Caki2 (cell line): ENCODE data around the gene PTPRO. TPM values are rescaled to one million over a fixed set of nuclear protein-coding genes. Genes with fewer than 3 reads are reported as not detected.

Experiments used
- DNase-seq: peaks from one replicate; pipeline ENCODE4 v3.0.0-alpha.2; 2015; ENCODE audit warnings: low read depth
- in situ Hi-C: cut with HindIII; loops from 2 replicates; pipeline ENCODE4 v1.10.0; 2016; ENCODE audit warnings: low sequenced_read_pairs, low pct_unique_long_range_greater_than_20kb, mixed read lengths
- total RNA-seq: library from RNA; depleted of rRNA; stranded (reverse); fragments of >200 nt; shearing (Covaris generic); gene quantifications from 2 replicates; pipeline ENCODE4 v1.2.3, GENCODE V29; 2014; ENCODE audit warnings: low replicate concordance

The PTPRO gene
- total RNA-seq, 1 experiment from 2014 or later = 0.54 TPM

DNA sequence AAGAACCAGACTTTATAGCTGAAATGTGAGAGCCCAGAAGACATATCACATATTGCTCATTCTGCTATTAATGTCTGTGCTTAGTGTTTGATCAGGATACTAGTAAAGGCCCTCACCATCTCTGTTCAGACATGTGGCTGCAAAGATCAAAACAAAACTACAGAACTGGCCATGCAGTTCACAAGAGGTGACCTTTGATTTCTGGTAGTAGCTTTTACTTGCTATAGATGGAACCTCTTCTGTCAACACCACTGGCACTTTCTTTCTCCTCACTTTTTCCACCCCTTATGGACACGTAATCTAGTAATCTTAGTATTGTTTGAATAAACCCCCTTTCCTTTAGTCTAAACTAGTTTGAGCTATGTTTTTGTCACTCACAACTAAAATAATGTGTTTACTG, 252.0 kb downstream of the PTPRO start:
- in situ Hi-C loops = no loop called here
- no peak for DNase-seq

DNA sequence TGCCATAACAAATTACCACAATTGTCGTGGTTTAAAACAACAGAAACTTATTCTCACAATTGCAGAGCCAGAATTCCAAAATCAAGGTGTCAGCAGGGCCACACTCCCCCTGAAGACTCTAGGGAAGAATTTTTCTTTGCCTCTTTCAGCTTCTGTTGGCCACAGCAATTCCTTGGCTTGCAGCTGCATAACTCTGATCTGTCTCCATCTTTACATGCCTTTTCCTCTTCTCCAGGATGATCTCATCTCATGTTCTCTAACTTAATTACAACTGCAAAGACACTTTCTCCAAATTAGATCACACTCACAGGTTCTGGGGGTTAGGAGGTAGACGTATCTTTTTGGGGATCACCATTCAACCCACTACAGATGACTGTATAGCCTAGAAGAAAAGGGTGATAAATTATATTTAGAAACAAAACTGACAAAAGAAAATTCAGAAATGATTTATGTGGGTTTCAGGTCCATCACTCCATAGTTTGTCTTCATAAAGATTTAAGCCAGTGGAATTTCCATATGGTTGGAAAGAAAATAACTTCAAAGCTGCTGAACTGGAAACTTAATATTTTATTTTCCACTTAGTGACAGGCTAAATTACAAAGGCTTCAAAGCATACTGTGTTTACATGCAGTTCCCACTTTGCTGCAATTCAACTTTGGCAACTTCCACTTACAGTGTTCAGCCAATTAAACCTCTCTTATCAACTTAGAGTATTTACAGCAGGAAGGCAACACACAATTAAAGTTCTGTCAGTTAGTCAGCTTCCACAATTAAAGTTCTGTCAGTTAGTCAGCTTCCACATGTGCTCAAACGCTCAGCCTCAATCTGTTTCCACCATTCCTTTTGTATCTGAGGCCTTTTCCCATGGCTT, 253.6 kb downstream of the PTPRO start:
- DNase-seq = no peak
- in situ Hi-C loops = no loop called here

DNA sequence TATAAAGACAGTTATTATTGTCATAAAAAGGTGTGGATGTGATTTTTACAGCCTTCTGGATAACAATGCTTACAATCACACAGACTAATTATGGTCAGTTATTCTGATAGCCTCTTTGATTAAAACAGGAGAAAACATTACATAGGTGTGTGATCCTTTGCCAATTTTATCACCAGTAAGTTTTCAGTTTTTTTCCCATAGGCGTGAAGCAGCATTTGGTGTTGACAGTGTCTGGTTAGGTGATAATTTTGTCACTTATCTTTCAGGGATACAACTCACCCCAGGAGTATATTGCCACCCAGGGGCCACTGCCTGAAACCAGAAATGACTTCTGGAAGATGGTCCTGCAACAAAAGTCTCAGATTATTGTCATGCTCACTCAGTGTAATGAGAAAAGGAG, 258.1 kb downstream of the PTPRO start:
- in situ Hi-C loops = no loop called here
- no peak for DNase-seq

DNA sequence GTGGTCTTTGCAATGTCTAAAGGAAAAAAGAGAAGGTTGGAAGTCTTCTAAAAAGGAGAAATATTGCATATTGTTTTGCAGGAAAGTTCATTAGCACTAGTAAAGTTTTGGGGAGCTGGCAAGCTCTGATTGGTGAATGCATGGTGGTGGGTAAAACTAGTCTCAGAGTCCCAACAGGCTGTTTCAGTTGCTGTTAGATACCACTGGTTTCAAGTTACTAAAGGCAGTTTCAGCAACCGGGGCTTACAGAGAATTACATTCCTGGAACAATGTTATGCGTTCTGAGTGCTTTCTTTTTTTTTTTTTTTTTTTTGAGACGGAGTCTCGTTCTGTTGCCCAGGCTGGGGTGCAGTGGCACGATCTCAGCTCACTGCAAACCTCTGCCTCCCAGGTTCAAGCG, 258.7 kb downstream of the PTPRO start:
- DNase-seq = no peak
- in situ Hi-C loops = no loop called here

DNA sequence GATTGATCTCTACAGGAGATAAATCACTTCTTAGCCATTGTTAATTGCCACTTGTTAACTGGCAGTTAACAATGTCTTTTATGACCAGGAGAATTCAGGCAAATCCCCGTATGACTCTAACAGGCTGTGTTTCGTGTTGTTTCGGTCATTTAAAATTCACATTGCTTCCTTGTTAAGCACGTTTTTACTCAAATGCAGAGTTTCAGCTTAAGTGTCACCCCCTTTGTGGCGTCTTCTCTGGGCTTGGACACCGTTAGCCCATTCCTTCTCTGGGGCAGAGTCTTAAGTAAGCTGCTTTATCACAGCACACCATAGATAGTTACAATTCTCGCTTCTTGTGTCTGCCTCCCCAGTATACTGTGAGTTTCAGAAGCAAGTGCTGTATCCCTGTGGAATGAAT, 261.5 kb downstream of the PTPRO start:
- in situ Hi-C loops = no loop called here
- DNase-seq = no peak

DNA sequence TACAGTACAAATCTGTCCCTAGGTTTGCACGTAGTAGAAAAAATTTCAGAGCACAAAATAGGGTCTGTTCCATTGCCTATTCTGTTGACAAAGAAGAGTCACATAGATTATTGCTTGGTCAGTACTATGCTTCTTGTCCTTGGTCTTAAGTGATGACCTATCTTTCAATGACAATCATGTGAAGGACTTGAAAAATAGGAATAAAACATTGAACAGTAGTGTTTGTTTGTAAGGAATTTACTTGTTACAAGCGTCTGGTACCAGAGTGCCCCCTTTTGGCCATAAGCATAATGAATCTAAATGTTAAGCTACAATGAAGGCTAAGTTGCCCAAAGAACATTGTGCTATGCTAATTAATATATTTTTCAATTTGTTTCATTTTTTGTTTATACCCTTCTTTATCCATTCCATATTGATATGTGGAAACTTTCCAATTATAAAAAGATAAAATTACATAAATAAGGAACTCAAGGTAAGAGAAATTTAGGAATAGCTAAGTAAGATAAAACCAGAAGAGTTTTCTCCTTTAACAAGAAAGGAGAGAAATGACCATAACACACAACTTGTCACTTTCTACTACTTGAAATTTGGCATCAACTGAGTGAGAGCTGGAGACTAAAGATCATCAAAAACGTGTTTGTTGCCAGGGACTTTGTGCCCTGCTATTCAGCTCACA, 262.2 kb downstream of the PTPRO start:
- DNase-seq = no peak
- in situ Hi-C loops = no loop called here

DNA sequence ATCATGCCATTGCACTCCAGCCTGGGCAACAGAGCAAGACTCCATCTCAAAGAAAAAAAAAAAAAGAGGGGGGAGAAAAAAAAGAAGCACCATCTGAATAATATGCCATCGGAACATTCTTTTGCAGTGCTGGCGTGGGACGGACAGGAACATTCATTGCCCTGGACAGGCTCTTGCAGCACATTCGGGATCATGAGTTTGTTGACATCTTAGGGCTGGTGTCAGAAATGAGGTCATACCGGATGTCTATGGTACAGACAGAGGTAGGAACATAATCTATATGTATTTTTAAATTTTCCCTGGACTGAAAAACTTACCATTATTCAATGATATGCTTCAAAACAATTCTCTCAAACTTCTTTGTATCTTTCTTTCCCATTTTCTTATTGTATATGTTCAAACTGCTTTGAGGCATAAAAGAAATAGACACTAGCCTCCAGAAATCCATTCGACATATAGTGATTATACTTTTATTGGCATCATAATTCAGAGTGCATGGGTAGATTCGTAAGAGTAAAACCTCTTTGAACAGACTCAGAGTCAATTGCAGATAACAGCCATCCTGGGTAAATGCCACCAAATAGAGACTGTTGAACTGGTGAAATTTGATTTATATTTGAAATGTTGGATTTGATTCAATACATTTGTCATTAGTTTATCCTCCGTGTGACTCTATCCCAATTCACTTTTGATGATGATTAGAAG, 267.2 kb downstream of the PTPRO start:
- in situ Hi-C loops = no loop called here
- DNase-seq = no peak

DNA sequence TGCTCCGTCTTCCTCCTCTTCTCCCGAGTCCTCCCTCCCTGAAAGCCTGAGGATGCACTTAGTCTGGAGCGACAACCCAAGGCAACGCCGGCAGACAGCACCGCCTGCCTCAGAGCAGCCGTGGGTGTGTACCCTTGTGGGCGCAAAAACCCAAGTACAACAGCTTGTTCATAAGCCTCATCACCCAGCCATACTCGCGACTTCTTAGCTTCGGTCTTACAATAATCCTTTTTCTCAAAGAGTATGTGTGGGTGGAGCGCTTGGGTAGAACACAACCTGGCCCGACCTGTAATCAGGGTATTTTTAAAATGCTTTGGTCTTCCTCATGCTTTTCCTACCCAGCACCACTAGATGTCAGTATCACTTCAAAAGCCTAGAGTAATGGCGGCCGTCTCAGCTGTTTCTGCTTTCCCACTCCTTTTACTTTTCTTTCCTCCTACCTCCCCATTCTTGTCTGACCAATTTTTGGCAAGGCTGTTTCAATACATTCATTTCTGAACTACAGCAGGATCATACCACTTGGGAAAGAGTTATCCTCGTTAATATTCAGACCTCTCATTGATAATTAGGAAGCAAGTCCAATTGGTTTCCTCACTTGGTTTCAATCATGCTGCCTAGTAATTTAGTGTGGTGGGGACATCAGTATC, 268.0 kb downstream of the PTPRO start:
- in situ Hi-C loops = no loop called here
- DNase-seq = peak; percentile 73

DNA sequence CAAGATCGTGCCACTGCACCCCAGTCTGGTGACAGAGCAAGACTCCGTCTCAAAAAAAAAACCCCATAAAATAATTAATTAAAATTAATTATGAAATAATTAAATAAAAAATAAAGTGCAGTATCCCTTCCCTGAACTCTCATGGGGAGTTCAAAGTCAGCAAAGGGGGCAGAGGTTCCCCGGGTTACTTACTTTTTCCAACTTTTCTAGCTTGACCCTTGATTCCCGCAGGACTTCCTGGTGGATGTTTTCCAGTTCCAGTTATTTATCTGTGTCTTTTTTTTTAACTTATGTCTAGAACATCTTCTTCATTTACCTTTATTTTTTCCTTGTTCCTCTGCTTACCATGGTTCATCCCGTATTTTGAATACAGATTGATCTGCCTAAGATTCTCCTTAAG, 269.5 kb downstream of the PTPRO start:
- no peak for DNase-seq
- in situ Hi-C loops = no loop called here

DNA sequence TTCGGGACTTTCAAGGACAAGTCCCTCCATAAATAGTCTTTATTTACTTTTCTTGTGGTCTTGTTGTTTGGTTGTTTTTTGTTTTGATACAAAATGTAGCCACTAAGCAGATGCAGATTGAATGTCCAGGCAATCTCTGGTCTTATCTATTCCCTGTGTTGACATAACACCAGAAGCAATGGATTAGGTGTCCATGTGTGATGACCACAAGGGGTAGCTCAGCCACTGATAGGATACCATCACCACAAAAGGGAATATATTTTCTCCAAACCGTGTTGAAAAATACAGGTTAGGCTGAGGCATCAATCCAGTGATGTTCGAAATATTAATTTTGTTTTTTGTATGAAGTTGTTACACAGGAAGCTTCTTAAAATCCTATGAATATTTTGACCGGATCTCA, 270.6 kb downstream of the PTPRO start:
- in situ Hi-C loops = no loop called here
- no peak for DNase-seq

DNA sequence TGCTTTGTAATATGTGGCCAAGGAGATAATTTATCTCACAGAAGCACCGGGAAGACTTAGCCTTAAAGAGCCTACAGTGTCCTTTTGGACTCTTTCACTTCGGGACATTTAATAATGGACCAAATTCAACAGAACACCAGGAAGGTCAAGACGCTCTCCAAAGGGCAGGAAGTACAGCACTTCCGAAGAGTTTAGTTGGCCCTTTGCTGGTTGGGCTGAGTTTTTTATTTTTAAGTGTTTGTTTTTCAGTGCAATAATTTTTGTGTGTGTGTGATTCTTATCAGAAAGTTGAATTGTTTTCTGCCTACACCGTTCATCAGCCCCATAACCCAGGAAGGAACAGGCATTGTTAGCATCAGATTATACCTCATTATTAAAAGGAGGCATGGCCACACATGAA, 273.9 kb downstream of the PTPRO start:
- in situ Hi-C loops = no loop called here
- DNase-seq = no peak

DNA sequence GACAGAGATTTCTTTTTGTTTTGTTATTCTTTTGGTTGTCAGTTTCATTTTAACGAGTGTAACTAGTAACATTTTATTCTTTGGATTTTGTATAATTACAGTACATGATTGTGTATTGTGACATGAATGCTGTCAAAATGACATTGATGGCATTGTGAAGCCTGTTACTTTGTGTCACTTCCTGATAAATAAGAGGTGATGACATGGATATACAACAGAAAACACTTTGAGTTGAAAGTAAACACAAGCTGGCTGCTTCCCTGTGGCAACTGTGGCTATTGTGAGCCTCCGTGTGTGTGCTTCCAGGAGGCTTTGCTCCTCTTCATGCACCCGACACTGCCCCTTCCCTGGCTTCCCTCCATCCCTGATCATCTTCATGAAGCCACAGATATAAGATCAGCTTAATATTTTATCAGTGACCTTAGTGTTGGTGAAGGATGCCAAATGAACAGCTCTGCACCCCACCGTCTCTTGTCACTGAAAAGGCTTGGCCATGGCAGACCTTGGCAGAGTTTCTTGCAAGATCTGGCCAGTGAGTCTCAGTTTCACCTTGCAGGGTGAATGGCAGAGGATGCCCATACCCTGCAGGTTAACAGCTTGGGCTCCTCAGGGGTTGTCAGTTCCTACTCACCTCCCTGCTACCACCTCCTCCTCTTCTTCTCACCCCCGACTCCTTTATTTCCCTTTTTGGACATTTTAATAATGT, 275.0 kb downstream of the PTPRO start:
- DNase-seq = no peak
- in situ Hi-C loops = no loop called here

DNA sequence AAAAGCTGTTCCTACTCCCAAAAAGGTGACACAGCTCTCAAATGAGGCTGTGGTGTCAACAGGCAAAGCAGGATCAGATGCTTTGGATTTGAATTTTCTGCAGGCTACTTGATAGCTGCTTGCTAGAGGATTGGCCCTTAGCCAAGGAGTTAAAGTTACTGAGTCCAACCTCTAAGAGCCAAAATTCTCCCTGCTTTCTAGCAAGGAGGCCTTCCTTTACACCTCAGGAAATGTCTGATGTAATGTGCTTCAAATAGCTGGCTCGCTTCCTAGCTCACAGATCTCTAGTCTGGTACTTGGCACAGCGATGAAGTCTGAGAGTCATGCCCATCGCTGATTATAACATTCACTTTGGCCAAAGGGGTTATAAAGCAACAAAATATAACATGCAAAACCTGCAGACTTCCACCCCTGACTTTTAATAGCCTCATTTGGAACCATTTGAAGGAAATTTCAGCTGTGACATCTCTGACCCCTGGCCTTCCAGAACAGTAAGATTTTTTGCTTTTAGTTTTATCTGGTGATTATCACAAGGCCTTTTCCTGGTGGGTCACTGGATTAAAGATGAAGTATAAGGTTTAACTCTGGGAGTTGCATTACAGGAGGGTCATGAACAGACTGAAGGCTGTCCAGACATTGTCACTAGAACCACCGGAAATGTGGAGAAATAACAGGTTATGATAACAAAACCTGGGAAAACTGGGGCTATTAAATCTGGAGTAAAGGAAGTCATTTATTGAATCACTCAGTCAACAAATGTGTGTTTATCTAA, 277.1 kb downstream of the PTPRO start:
- DNase-seq = no peak

DNA sequence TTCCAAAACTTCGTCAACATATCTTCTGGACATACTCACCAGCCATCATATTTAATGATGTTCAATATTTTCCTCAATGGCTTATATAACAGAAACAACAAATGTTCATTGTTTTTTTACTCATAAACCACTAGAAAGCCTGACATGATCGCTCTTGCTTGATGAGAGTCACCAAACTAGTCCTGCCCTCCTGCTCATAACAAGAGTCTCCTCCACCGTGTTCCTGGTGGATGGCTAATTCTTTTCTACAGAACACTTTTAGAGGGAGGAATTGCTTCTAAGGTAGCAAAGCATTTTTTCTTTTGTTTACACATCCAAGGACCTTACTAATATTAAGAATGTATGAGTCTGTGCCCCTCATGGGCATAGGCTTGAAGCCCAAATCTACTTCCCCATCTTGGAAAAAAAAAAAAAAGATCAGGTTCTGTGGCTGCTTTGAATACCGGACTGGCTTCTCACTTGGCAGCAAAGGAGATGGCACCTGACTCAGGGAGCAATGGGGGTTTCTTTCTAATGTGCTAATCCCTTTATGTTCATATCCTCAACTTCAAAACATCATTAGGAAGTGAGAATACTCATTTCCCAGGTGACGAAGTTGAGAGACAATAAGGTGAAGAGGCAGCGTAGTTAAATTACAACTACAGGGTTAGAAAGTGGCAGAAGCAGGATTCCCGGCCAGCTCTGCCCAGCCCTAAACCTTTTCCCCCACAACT, 278.1 kb downstream of the PTPRO start:
- in situ Hi-C loops = no loop called here
- DNase-seq = peak; percentile 73

More for the DNA sequence above, 277.1 kb downstream of the PTPRO start:
- in situ Hi-C loops = no loop called here

DNA sequence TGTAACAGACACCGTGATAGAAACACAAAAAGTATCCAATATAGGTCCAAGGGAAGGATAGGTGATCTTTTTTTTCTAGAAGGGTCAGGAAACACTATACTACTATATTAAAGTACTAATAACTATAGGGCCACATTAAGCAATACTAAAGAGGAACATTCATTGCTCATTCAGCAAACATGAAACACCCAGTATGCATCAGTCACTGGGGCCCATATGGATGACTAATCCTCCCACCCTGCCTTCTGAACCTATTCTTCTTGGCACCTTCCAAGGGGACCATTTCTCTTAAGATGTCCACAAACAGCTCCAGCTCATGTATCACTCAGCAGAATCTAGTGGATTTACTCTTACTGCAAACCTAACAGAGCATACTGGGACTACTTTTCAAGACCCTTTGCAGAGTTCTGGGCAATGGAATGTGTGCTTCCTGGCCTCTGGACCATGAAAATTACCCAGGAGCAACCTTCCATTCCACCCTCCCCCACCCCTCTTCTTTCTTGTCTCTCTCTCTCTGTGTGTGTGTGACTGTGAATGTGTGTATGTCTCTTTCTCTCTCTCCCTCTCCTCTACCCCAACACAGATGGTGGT, 279.0 kb downstream of the PTPRO start:
- peak; percentile 91 for DNase-seq
- in situ Hi-C loops = no loop called here

DNA sequence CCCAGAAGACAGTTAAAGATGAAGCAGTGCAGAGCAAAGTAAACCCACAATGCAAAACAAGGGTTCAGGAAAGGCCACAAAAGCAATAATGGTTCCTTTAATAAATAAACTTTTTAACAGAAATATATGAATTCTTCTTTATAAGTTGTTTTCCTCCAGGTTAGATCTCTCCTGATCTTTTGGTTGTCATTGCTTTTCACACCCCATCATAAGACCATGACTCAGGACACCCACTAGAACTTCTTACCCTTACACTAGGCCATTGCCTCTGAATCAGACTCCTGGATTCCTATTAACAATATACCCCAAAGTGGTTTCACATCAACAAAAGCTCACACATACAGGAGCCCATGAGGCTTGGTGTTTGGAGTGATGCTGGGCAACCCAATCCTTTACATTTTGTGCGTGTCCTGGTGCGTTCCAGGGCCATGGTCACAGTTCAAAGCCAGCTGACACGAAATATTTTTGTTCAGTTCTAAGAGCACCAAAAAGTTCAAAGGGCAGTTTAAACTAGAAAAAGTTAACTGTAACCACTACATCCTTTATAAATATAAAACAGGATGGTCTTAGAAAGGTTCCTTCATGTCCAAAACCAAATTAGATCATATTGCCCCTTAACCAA, 279.9 kb downstream of the PTPRO start:
- peak; percentile 96 for DNase-seq
- in situ Hi-C loops = no loop called here
